Measurements from ENCODE around the gene TMEM132D. TPM values are rescaled to one million over a fixed set of nuclear protein-coding genes. Genes with fewer than 3 reads are reported as not detected.

Gene TMEM132D
- total RNA-seq, 1 donor from 2014 or later = 1.1 TPM

- no peak overlapping the region for H3K27ac Mint-ChIP-seq
- no peak overlapping the region for H3K27ac ChIP-seq
- H3F3A ChIP-seq (ENCODE audit: low read depth) = no peaks in the 10 kb centered on the region
- H3K9me3 ChIP-seq (ENCODE audit: low read depth) = no peaks in the 10 kb centered on the region
- H3K27me3 Mint-ChIP-seq (ENCODE audit: insufficient read depth, low read depth) = peaks cover 2% of the 10 kb centered on the region
- H3K9me3 Mint-ChIP-seq = peaks cover 23% of the 10 kb centered on the region
- H4K20me1 ChIP-seq (ENCODE audit: low read depth) = no peaks in the 10 kb centered on the region
- no peak overlapping the region for H3K9ac ChIP-seq
- no peaks in the 10 kb centered on the region for H3K79me2 ChIP-seq (ENCODE audit: low read depth)
- H3K4me1 ChIP-seq = peaks cover 4% of the 10 kb centered on the region
- TF ChIP-seq EZH2 (IDR thresholded peaks at IDR 0.05) = no peak
- TF ChIP-seq EZH2phosphoT487 (IDR thresholded peaks at IDR 0.05) = no peak
- H3K4me1 Mint-ChIP-seq = peaks cover 8% of the 10 kb centered on the region
- no peak overlapping the region for H2AFZ ChIP-seq (replicated peaks)
- H3K36me3 Mint-ChIP-seq = peaks cover 36% of the 10 kb centered on the region
- H3K4me3 ChIP-seq = no peak overlapping the region
- no peak overlapping the region for H3K4me2 ChIP-seq
- no peaks in the 10 kb centered on the region for H3K36me3 ChIP-seq
- H3K27me3 ChIP-seq = no peaks in the 10 kb centered on the region
- H3K4me3 Mint-ChIP-seq = no peak overlapping the region
- DNase-seq (ENCODE audit: low spot score) = no peak
Observed at GRCh38 chr12:129696405-129696804, 207.4 kb downstream of the TMEM132D start.

GRCh38 chr12:129693731-129694130 is 210.1 kb downstream of the TMEM132D start:
- H3K9me3 ChIP-seq (ENCODE audit: low read depth) = peaks cover 9% of the 10 kb centered on the region
- H3K9me3 Mint-ChIP-seq = peaks cover 27% of the 10 kb centered on the region
- no peak overlapping the region for H3K27ac Mint-ChIP-seq
- peaks cover 29% of the 10 kb centered on the region for H3K36me3 Mint-ChIP-seq
- peaks cover 2% of the 10 kb centered on the region for H3K27me3 Mint-ChIP-seq (ENCODE audit: insufficient read depth, low read depth)
- no peaks in the 10 kb centered on the region for H3K79me2 ChIP-seq (ENCODE audit: low read depth)
- peaks cover 4% of the 10 kb centered on the region for H3K4me1 ChIP-seq
- H3K4me3 Mint-ChIP-seq = no peak overlapping the region
- no peak for DNase-seq (ENCODE audit: low spot score)
- H3K27me3 ChIP-seq = no peaks in the 10 kb centered on the region
- no peak overlapping the region for H2AFZ ChIP-seq (replicated peaks)
- no peak overlapping the region for H3K27ac ChIP-seq
- TF ChIP-seq EZH2 (IDR thresholded peaks at IDR 0.05) (no peak), CTCF (IDR thresholded peaks at IDR 0.05) (no peak), EZH2phosphoT487 (IDR thresholded peaks at IDR 0.05) (no peak)
- peaks cover 8% of the 10 kb centered on the region for H3K4me1 Mint-ChIP-seq
- H3K9ac ChIP-seq = no peak overlapping the region
- H3K36me3 ChIP-seq = no peaks in the 10 kb centered on the region
- no peak overlapping the region for H3K4me3 ChIP-seq
- no peaks in the 10 kb centered on the region for H3F3A ChIP-seq (ENCODE audit: low read depth)
- no peaks in the 10 kb centered on the region for H4K20me1 ChIP-seq (ENCODE audit: low read depth)
- H3K4me2 ChIP-seq = no peak overlapping the region

GRCh38 chr12:129687731-129688130 is 216.1 kb downstream of the TMEM132D start:
- Histone ChIP-seq H4K20me1 (ENCODE audit: low read depth) (no peaks in the 10 kb centered on the region), H3K9ac (no peak overlapping the region), H3F3A (ENCODE audit: low read depth) (no peaks in the 10 kb centered on the region), H3K4me1 (peaks cover 10% of the 10 kb centered on the region), H3K27me3 (no peaks in the 10 kb centered on the region), H3K36me3 (no peaks in the 10 kb centered on the region), H3K4me3 (no peak overlapping the region), H3K79me2 (ENCODE audit: low read depth) (no peaks in the 10 kb centered on the region), H3K4me2 (no peak overlapping the region), H2AFZ (replicated peaks) (no peak overlapping the region), H3K9me3 (ENCODE audit: low read depth) (peaks cover 9% of the 10 kb centered on the region), H3K27ac (no peak overlapping the region)
- H3K36me3 Mint-ChIP-seq = peaks cover 28% of the 10 kb centered on the region
- DNase-seq (ENCODE audit: low spot score) = peak; percentile 31
- no peaks in the 10 kb centered on the region for H3K4me1 Mint-ChIP-seq
- H3K4me3 Mint-ChIP-seq = no peak overlapping the region
- H3K27ac Mint-ChIP-seq = no peak overlapping the region
- H3K27me3 Mint-ChIP-seq (ENCODE audit: insufficient read depth, low read depth) = peaks cover 5% of the 10 kb centered on the region
- peaks cover 40% of the 10 kb centered on the region for H3K9me3 Mint-ChIP-seq
- TF ChIP-seq CTCF (IDR thresholded peaks at IDR 0.05) = no peak
- no peak for TF ChIP-seq EZH2phosphoT487 (IDR thresholded peaks at IDR 0.05)
- no peak for TF ChIP-seq EZH2 (IDR thresholded peaks at IDR 0.05)

- Histone ChIP-seq H3K4me2 (no peak overlapping the region), H3K9ac (no peak overlapping the region), H3K9me3 (ENCODE audit: low read depth) (no peaks in the 10 kb centered on the region), H3K4me1 (no peaks in the 10 kb centered on the region), H3K36me3 (no peaks in the 10 kb centered on the region), H3K27me3 (no peaks in the 10 kb centered on the region), H2AFZ (replicated peaks) (no peak overlapping the region), H4K20me1 (ENCODE audit: low read depth) (no peaks in the 10 kb centered on the region), H3K27ac (no peak overlapping the region), H3K4me3 (no peak overlapping the region), H3K79me2 (ENCODE audit: low read depth) (no peaks in the 10 kb centered on the region), H3F3A (ENCODE audit: low read depth) (no peaks in the 10 kb centered on the region)
- no peak overlapping the region for H3K4me3 Mint-ChIP-seq
- peaks cover 34% of the 10 kb centered on the region for H3K36me3 Mint-ChIP-seq
- H3K4me1 Mint-ChIP-seq = no peaks in the 10 kb centered on the region
- H3K27me3 Mint-ChIP-seq (ENCODE audit: insufficient read depth, low read depth) = peaks cover 7% of the 10 kb centered on the region
- peaks cover 31% of the 10 kb centered on the region for H3K9me3 Mint-ChIP-seq
- no peak for DNase-seq (ENCODE audit: low spot score)
- H3K27ac Mint-ChIP-seq = no peak overlapping the region
- TF ChIP-seq EZH2phosphoT487 (IDR thresholded peaks at IDR 0.05) (no peak), CTCF (IDR thresholded peaks at IDR 0.05) (no peak), EZH2 (IDR thresholded peaks at IDR 0.05) (no peak)
Observed at GRCh38 chr12:129681830-129682229, 222.0 kb downstream of the TMEM132D start.
